Liver (tissue), 9 donors: ENCODE results near the gene THSD7B. TPM values are rescaled to one million over a fixed set of nuclear protein-coding genes. Genes with fewer than 3 reads are reported as not detected.

Source experiments
- DNase-seq: peaks from one replicate; pipeline ENCODE4 v3.0.0-alpha.2; 2017; ENCODE audit warnings: low spot score
- H3K27ac ChIP-seq, 2 donors: one replicate each; pipeline ENCODE4 v1.7.0; 2013; ENCODE audit warnings: inconsistent platforms in 2 of 2, low read length in 2 of 2, control low read depth in 1 of 2, low read depth in 1 of 2, mild to moderate bottlenecking in 1 of 2
- H3K27me3 ChIP-seq, 4 donors: one replicate each; pipeline versions ENCODE4 v1.6.1 to v1.7.0; 2013; ENCODE audit warnings: low read length in 3 of 4, inconsistent platforms in 1 of 4, mild to moderate bottlenecking in 1 of 4, moderate library complexity in 1 of 4; ENCODE audit not compliant: control insufficient read depth in 4 of 4, insufficient read depth in 4 of 4
- H3K36me3 ChIP-seq, 4 donors: one replicate each; pipeline versions ENCODE4 v1.6.1 to v1.7.0; 2013; ENCODE audit warnings: low read length in 3 of 4, mild to moderate bottlenecking in 3 of 4, low read depth in 1 of 4, moderate library complexity in 1 of 4; ENCODE audit not compliant: control insufficient read depth in 4 of 4, insufficient read depth in 3 of 4
- H3K4me1 ChIP-seq, 4 donors: one replicate each; pipeline versions ENCODE4 v1.6.1 to v1.7.0; 2013; ENCODE audit warnings: low read length in 3 of 4, mild to moderate bottlenecking in 3 of 4, moderate library complexity in 1 of 4; ENCODE audit not compliant: control insufficient read depth in 4 of 4, insufficient read depth in 4 of 4
- H3K4me3 ChIP-seq, 3 donors: one replicate each; pipeline versions ENCODE4 v1.6.1 to v1.7.0; 2013; ENCODE audit warnings: low read length in 3 of 3, control low read depth in 1 of 3, low read depth in 1 of 3, mild to moderate bottlenecking in 1 of 3
- H3K9ac ChIP-seq, 2 donors: one replicate each; pipeline ENCODE4 v1.7.0; 2013; ENCODE audit warnings: low read length in 2 of 2, mild to moderate bottlenecking in 2 of 2, moderate library complexity in 2 of 2, control low read depth in 1 of 2, low read depth in 1 of 2
- H3K9me3 ChIP-seq, 4 donors: one replicate each; pipeline versions ENCODE4 v1.6.1 to v1.7.0; 2013; ENCODE audit warnings: low read length in 3 of 4; ENCODE audit not compliant: control insufficient read depth in 4 of 4
- ATF3 ChIP-seq: IDR thresholded peaks from 2 replicates; pipeline ENCODE4 v1.6.1; 2016; ENCODE audit warnings: antibody characterized with exemption
- EGR1 ChIP-seq, 2 donors: IDR thresholded peaks; 2 replicates each; pipeline ENCODE4 v1.6.1; 2016 to 2018; ENCODE audit warnings: antibody characterized with exemption in 2 of 2, low read depth in 2 of 2
- FOXA1 ChIP-seq: IDR thresholded peaks from 2 replicates; pipeline ENCODE4 v1.6.1; 2016; ENCODE audit warnings: antibody characterized with exemption
- FOXA2 ChIP-seq: IDR thresholded peaks from 2 replicates; pipeline ENCODE4 v1.6.1; 2016; ENCODE audit warnings: antibody characterized with exemption
- GABPA ChIP-seq, 2 donors: IDR thresholded peaks in 1 of 2; conservative IDR thresholded peaks in 1 of 2; 2 replicates each; pipeline ENCODE4 v1.6.1; 2016; ENCODE audit warnings: antibody characterized with exemption in 2 of 2, mild to moderate bottlenecking in 1 of 2, moderate library complexity in 1 of 2
- HNF4A ChIP-seq, 2 donors: conservative IDR thresholded peaks; 2 replicates each; pipeline ENCODE4 v1.6.1; 2016; ENCODE audit warnings: antibody characterized with exemption in 2 of 2, mild to moderate bottlenecking in 2 of 2
- JUND ChIP-seq, 2 donors: IDR thresholded peaks; 2 replicates each; pipeline ENCODE4 v1.6.1; 2016; ENCODE audit warnings: antibody characterized with exemption in 2 of 2
- NR2F2 ChIP-seq: IDR thresholded peaks from 2 replicates; pipeline ENCODE4 v1.6.1; 2016; ENCODE audit warnings: antibody characterized with exemption
- RAD21 ChIP-seq, 2 donors: IDR thresholded peaks; 2 replicates each; pipeline ENCODE4 v1.6.1; 2016; ENCODE audit warnings: antibody characterized with exemption in 2 of 2, mild to moderate bottlenecking in 2 of 2
- REST ChIP-seq: IDR thresholded peaks from 2 replicates; pipeline ENCODE4 v1.6.1; 2016; ENCODE audit warnings: antibody characterized with exemption, mild to moderate bottlenecking
- SP1 ChIP-seq: IDR thresholded peaks from 2 replicates; pipeline ENCODE4 v1.6.1; 2018; ENCODE audit warnings: antibody characterized with exemption, mild to moderate bottlenecking
- TAF1 ChIP-seq: conservative IDR thresholded peaks from 2 replicates; pipeline ENCODE4 v1.6.1; 2016; ENCODE audit warnings: antibody characterized with exemption, mild to moderate bottlenecking
- YY1 ChIP-seq: IDR thresholded peaks from 2 replicates; pipeline ENCODE4 v1.6.1; 2016; ENCODE audit warnings: antibody characterized with exemption, mild to moderate bottlenecking
- WGBS: extraction: QIAGEN DNeasy Blood & Tissue Kit; methylation state at CpG from one replicate; pipeline ENCODE4 v1.1.7; 2013; 5-methylcytosine and 5-hydroxymethylcytosine counted together
- polyA plus RNA-seq, 2 donors: library from polyadenylated mRNA; stranded (reverse) in 1 of 2; unstranded in 1 of 2; fragments of 200-250 nt in 1 of 2; fragments of >200 nt in 1 of 2; fragmentation: Nextera tagmentation in 1 of 2; extraction: Ambion mirVana in 1 of 2; gene quantifications; one replicate each; pipeline versions ENCODE4 v1.2.1 to v1.2.3, GENCODE V29; 2013 to 2015
- total RNA-seq, 2 donors: library from RNA; depleted of rRNA; stranded (reverse); fragments of >200 nt; gene quantifications; one replicate each; pipeline ENCODE4 v1.2.3, GENCODE V29; 2014
- TF ChIP-seq, protein P1 (sequence below): IDR thresholded peaks from 2 replicates; pipeline ENCODE4 v1.6.1; 2016; ENCODE audit warnings: antibody characterized with exemption
- TF ChIP-seq, protein P2 (sequence below): IDR thresholded peaks from 2 replicates; pipeline ENCODE4 v1.6.1; 2016; ENCODE audit warnings: antibody characterized with exemption
- donor health status: healthy.
- donor health status: healthy.
- donor health status: healthy.
- donor health status: healthy.
- donor health status: healthy.

The THSD7B gene
- total and polyA plus RNA-seq, 4 donors: 0.01 to 0.75 (median 0.42) TPM; not detected in 1

DNA sequence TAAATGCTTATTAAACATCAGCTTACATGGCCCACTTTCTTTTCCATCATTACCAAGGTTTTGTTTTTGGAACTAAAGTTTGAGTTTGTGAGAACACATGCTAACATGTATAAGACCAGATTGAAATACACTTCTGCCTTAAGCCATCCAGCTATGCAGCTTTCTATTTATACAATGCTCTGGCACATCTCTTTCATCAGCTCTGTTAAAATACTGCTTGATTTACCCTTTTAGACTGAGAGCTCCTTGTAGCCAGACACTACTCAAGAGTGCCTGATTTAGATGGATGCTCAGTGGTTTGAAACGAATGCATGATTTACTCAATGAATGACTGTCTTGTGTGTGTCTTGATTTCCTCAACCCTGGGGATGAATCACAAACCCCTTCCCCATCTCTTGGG, 392.5 kb downstream of the THSD7B start:
- Histone ChIP-seq H3K27me3 (no peaks in the 10 kb centered on the region), H3K36me3 (no peaks in the 10 kb centered on the region), H3K4me1 (no peaks in the 10 kb centered on the region), H3K9me3 (no peaks in the 10 kb centered on the region), H3K27ac (no peak overlapping the region), H3K4me3 (no peak overlapping the region), H3K9ac (no peak overlapping the region)
- no peak for TF ChIP-seq FOXA1
- no peak for TF ChIP-seq GABPA (IDR thresholded peaks at IDR 0.05 in 1 of 2, conservative IDR thresholded peaks at IDR 0.05 in 1 of 2)
- TF ChIP-seq ATF3: no peak
- TF ChIP-seq REST: no peak
- TF ChIP-seq YY1: no peak
- TF ChIP-seq HNF4A (conservative IDR thresholded peaks at IDR 0.05): no peak
- TF ChIP-seq, protein P1, sequence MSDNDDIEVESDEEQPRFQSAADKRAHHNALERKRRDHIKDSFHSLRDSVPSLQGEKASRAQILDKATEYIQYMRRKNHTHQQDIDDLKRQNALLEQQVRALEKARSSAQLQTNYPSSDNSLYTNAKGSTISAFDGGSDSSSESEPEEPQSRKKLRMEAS: no peak
- TF ChIP-seq JUND (IDR thresholded peaks at IDR 0.05): no peak
- no peak for TF ChIP-seq NR2F2
- no peak for TF ChIP-seq SP1
- no peak for DNase-seq
- WGBS: 85% methylated on average over 1 of the region's 1 CpG

- Histone ChIP-seq H3K36me3 (no peaks in the 10 kb centered on the region), H3K27ac (no peak overlapping the region), H3K4me3 (no peak overlapping the region), H3K9me3 (no peaks in the 10 kb centered on the region), H3K9ac (no peak overlapping the region), H3K27me3 (no peaks in the 10 kb centered on the region), H3K4me1 (no peaks in the 10 kb centered on the region)
- TF ChIP-seq SP1: no peak
- TF ChIP-seq HNF4A (conservative IDR thresholded peaks at IDR 0.05): no peak
- TF ChIP-seq RAD21 (IDR thresholded peaks at IDR 0.05): no peak
- no peak for TF ChIP-seq TAF1
- no peak for TF ChIP-seq NR2F2
- no peak for TF ChIP-seq EGR1 (IDR thresholded peaks at IDR 0.05; ENCODE audit: low read depth in 2 of 2)
- no peak for TF ChIP-seq YY1
- no peak for TF ChIP-seq JUND (IDR thresholded peaks at IDR 0.05)
- no peak for TF ChIP-seq FOXA1
- TF ChIP-seq, protein P1: no peak
- TF ChIP-seq GABPA (IDR thresholded peaks at IDR 0.05 in 1 of 2, conservative IDR thresholded peaks at IDR 0.05 in 1 of 2): no peak
- no peak for DNase-seq
These were observed 395.9 kb downstream of the THSD7B start for GRCh38 chr2:137161250-137161649.

GRCh38 chr2:137165968-137166367, 400.6 kb downstream of the THSD7B start:
- no peak overlapping the region for H3K9ac ChIP-seq
- 77% methylated on average over 4 of the region's 4 CpGs for WGBS
- no peak for DNase-seq
- TF ChIP-seq, protein P2, sequence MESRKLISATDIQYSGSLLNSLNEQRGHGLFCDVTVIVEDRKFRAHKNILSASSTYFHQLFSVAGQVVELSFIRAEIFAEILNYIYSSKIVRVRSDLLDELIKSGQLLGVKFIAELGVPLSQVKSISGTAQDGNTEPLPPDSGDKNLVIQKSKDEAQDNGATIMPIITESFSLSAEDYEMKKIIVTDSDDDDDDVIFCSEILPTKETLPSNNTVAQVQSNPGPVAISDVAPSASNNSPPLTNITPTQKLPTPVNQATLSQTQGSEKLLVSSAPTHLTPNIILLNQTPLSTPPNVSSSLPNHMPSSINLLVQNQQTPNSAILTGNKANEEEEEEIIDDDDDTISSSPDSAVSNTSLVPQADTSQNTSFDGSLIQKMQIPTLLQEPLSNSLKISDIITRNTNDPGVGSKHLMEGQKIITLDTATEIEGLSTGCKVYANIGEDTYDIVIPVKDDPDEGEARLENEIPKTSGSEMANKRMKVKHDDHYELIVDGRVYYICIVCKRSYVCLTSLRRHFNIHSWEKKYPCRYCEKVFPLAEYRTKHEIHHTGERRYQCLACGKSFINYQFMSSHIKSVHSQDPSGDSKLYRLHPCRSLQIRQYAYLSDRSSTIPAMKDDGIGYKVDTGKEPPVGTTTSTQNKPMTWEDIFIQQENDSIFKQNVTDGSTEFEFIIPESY: no peak
- TF ChIP-seq HNF4A (conservative IDR thresholded peaks at IDR 0.05) (no peak), FOXA1 (no peak), EGR1 (IDR thresholded peaks at IDR 0.05; ENCODE audit: low read depth in 2 of 2) (no peak), FOXA2 (no peak), SP1 (no peak), REST (no peak), NR2F2 (no peak), GABPA (IDR thresholded peaks at IDR 0.05 in 1 of 2, conservative IDR thresholded peaks at IDR 0.05 in 1 of 2) (no peak), RAD21 (IDR thresholded peaks at IDR 0.05) (no peak), TAF1 (no peak)
- TF ChIP-seq, protein P1: no peak

More at GRCh38 chr2:137165968-137166367, 400.6 kb downstream of the THSD7B start:
- Histone ChIP-seq H3K4me3 (no peak overlapping the region), H3K27me3 (no peaks in the 10 kb centered on the region), H3K4me1 (no peaks in the 10 kb centered on the region), H3K36me3 (no peaks in the 10 kb centered on the region), H3K27ac (no peak overlapping the region), H3K9me3 (no peaks in the 10 kb centered on the region)
